ENCODE results near the gene GAGE10. TPM values are rescaled to one million over a fixed set of nuclear protein-coding genes. Genes with fewer than 3 reads are reported as not detected.
A peak's percentile ranks its signal among the peaks of the same experiment; 100 is the strongest.

Gene GAGE10
- total RNA-seq, 2 donors from 2014 or later: not detected

DNA sequence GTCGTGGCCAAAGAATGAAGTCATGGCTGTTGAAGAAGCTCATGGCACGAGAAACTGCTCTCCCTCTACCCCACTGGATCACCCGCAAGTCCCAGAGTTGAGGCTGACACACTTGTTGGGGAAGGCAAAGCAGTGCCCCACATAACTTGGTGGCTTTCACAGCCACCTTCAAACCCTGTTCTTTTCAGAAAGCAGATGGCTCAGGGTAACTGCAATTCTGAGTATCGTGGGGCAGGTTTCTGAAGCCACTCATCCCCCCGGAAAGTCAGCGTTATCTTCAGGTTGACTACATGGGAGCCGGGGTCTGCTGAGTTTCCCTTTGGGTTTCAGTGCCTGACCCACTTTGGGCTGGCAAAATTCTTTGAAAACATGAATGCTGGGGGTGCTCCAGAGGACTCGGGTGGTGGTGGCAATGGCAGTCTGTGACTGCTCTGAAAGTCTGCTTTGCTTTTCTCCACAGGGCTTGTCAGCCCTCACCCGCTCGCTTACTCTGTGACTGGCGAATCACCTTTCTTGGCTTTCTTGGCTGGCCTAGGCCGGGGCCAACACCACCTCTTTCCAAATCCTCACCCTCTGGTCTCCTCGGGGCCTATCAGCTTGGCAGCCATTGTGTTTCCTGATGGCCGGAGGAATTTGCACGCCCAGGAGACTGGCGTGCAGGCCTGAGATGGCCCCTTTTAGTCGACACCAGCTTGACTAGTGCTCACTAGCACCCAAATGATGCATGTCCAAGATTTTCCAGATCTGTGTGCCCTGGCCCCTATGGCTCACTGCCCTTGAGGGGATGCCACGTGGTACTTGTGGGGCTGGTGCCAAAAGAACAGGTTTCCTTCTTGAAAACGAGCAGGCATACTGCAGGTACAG is 26.5 kb upstream of the GAGE10 start:
- H3K36me3 ChIP-seq: no peaks in the 10 kb centered on the region
- TF ChIP-seq, protein P1, sequence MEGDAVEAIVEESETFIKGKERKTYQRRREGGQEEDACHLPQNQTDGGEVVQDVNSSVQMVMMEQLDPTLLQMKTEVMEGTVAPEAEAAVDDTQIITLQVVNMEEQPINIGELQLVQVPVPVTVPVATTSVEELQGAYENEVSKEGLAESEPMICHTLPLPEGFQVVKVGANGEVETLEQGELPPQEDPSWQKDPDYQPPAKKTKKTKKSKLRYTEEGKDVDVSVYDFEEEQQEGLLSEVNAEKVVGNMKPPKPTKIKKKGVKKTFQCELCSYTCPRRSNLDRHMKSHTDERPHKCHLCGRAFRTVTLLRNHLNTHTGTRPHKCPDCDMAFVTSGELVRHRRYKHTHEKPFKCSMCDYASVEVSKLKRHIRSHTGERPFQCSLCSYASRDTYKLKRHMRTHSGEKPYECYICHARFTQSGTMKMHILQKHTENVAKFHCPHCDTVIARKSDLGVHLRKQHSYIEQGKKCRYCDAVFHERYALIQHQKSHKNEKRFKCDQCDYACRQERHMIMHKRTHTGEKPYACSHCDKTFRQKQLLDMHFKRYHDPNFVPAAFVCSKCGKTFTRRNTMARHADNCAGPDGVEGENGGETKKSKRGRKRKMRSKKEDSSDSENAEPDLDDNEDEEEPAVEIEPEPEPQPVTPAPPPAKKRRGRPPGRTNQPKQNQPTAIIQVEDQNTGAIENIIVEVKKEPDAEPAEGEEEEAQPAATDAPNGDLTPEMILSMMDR (IDR thresholded peaks at IDR 0.05): no peak
- TF ChIP-seq POLR2AphosphoS5 (IDR thresholded peaks at IDR 0.05) (no peak), POLR2A (IDR thresholded peaks at IDR 0.05) (no peak)
- H3K9me3 ChIP-seq: no peaks in the 10 kb centered on the region
- no peaks in the 10 kb centered on the region for H3K4me1 ChIP-seq (replicated peaks)
- 64% methylated on average over 11 of the region's 19 CpGs for WGBS
- no peak for DNase-seq (ENCODE audit: low spot score)
- H3K4me3 ChIP-seq: no peak overlapping the region
- H3K27me3 ChIP-seq (replicated peaks; ENCODE audit: insufficient read depth): no peaks in the 10 kb centered on the region
- H3K27ac ChIP-seq: no peak overlapping the region
- intact Hi-C loops (cut with DNase I): no loop called here

DNA sequence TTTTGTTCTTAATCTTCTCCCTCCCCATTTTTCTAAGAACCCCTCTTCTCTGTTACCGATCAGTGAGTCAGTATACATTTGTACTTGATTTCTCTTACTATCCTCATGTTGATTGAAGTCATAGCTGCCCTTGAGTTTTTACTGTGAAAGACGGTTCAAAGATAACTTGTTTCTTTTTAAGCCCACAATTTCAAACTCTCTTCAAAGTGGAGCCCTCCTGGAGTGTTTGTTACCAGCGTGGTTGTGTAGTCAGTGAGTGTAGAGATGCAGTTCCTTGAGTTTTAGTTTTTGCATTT is 26.0 kb upstream of the GAGE10 start:
- Histone ChIP-seq H3K27me3 (replicated peaks; ENCODE audit: insufficient read depth) (no peaks in the 10 kb centered on the region), H3K27ac (no peak overlapping the region), H3K36me3 (no peaks in the 10 kb centered on the region), H3K4me1 (replicated peaks) (no peaks in the 10 kb centered on the region), H3K9me3 (no peaks in the 10 kb centered on the region), H3K4me3 (no peak overlapping the region)
- TF ChIP-seq, protein P1 (IDR thresholded peaks at IDR 0.05): no peak
- TF ChIP-seq POLR2AphosphoS5 (IDR thresholded peaks at IDR 0.05): no peak
- no peak for TF ChIP-seq POLR2A (IDR thresholded peaks at IDR 0.05)
- 73% methylated on average over 3 of the region's 3 CpGs for WGBS
- DNase-seq (ENCODE audit: low spot score): no peak
- intact Hi-C loops (cut with DNase I): no loop called here

DNA sequence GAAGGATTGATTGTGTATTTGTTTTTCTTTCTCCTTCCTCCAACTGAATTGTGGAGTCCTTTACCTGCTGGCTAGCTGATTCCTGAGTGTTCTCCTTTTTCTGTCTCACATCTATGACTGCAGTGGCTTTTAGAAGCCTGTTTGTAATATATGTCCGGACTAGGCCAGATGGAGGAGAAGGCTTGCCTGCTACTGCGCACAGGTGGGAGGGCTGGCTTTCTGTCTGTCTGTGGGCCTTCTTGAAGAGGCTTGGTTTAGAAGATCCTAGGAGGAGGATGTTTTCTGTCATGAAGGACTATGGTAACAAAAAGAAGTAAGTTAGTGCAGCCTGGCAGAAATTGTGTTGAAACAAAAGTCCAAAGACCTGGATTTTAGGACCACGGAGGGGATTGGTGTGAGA is 25.4 kb upstream of the GAGE10 start:
- intact Hi-C loops (cut with DNase I): no loop called here
- TF ChIP-seq, protein P1 (IDR thresholded peaks at IDR 0.05): no peak
- TF ChIP-seq POLR2AphosphoS5 (IDR thresholded peaks at IDR 0.05) (no peak), POLR2A (IDR thresholded peaks at IDR 0.05) (no peak)
- 82% methylated on average over 3 of the region's 3 CpGs for WGBS
- Histone ChIP-seq H3K36me3 (no peaks in the 10 kb centered on the region), H3K4me1 (replicated peaks) (no peaks in the 10 kb centered on the region), H3K9me3 (no peaks in the 10 kb centered on the region), H3K27me3 (replicated peaks; ENCODE audit: insufficient read depth) (no peaks in the 10 kb centered on the region), H3K4me3 (no peak overlapping the region), H3K27ac (no peak overlapping the region)
- no peak for DNase-seq (ENCODE audit: low spot score)

DNA sequence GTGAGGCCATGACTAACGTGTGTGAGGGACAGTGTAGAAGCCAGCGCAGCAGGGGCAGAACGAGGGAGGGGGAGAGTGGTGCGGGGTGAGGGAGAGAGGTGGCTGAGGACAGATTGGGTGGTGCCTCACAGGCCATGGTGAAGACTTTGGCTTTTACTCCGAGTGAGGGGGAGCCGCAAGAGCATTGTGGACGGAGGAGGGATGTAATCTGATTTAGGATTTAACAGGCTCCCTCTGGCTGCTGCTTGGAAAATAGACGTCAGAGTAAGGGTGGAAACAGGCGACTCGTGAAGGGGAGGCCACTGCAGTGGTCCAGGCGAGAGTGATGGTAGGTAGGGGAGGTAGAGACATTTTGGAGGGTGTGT is 20.8 kb upstream of the GAGE10 start:
- no peaks in the 10 kb centered on the region for H3K36me3 ChIP-seq
- H3K27me3 ChIP-seq (replicated peaks; ENCODE audit: insufficient read depth): no peaks in the 10 kb centered on the region
- TF ChIP-seq, protein P1 (IDR thresholded peaks at IDR 0.05): peak in 1 of 4 experiments; percentile 29
- peak; percentile 11 for TF ChIP-seq POLR2AphosphoS5 (IDR thresholded peaks at IDR 0.05)
- no peak for TF ChIP-seq POLR2A (IDR thresholded peaks at IDR 0.05)
- intact Hi-C loops (cut with DNase I): loop anchor here (10.0 kb wide), 2 partner anchors 472 to 562 kb away; no protein-coding TSS in a partner anchor
- no peak overlapping the region for H3K27ac ChIP-seq
- no peak for DNase-seq (ENCODE audit: low spot score)
- 26% methylated on average over 11 of the region's 11 CpGs for WGBS
- no peaks in the 10 kb centered on the region for H3K9me3 ChIP-seq
- H3K4me1 ChIP-seq (replicated peaks): no peaks in the 10 kb centered on the region
- no peak overlapping the region for H3K4me3 ChIP-seq

DNA sequence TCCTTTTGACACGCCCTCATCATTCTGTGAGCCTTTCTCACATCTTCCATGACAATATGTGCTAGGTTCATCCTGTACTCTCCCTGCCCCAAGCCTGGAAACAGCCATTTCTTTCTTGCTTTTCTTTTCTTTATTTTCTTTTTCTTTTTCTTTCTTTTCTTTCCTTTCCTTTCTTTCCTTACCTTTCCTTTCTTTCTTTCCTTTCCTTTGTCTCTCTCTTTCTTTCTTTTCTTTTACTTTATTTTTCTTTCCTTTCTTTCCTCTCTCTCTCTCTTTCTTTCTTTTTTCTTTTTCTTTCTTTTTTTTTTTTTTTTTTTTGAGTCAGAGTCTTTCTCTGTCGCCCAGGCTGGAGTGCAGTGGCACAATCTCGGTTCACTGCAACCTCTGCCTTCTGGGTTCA is 19.2 kb upstream of the GAGE10 start:
- intact Hi-C loops (cut with DNase I): loop anchor here (10.0 kb wide), 2 partner anchors 471 to 561 kb away; no protein-coding TSS in a partner anchor
- TF ChIP-seq POLR2A (IDR thresholded peaks at IDR 0.05) (no peak), POLR2AphosphoS5 (IDR thresholded peaks at IDR 0.05) (no peak)
- TF ChIP-seq, protein P1 (IDR thresholded peaks at IDR 0.05): no peak
- H3K4me1 ChIP-seq (replicated peaks): no peaks in the 10 kb centered on the region
- no peaks in the 10 kb centered on the region for H3K27me3 ChIP-seq (replicated peaks; ENCODE audit: insufficient read depth)
- no peaks in the 10 kb centered on the region for H3K36me3 ChIP-seq
- H3K27ac ChIP-seq: no peak overlapping the region
- DNase-seq (ENCODE audit: low spot score): no peak
- H3K9me3 ChIP-seq: no peaks in the 10 kb centered on the region
- WGBS: 88% methylated on average over 2 of the region's 3 CpGs
- no peak overlapping the region for H3K4me3 ChIP-seq

All from prostate gland (tissue), 2 donors.